T-helper 2 cell treated with Interferon-gamma antibody and Interleukin-4, amounts not matched to agents 100 ng/mL and 5 ng/mL, for 36 hours (primary cell): ENCODE measurements around the gene GALNT2. TPM values are rescaled to one million over a fixed set of nuclear protein-coding genes. Genes with fewer than 3 reads are reported as not detected.

Source experiments
- intact Hi-C: fragments of 100-400 bp; cut with micrococcal nuclease; formaldehyde crosslinking; loops from one replicate; pipeline ENCODE4 v1.15.1; 2023
- total RNA-seq: library from RNA; stranded (reverse); gene quantifications from 2 replicates; pipeline ENCODE4 v1.2.3, GENCODE V29; 2022

Gene GALNT2
- total RNA-seq, 1 donor from 2014 or later, result 26.6 TPM

GRCh38 chr1:230270559-230271281 is 203.7 kb downstream of the GALNT2 start:
- intact Hi-C loops, result no loop called here

GRCh38 chr1:230271300-230272035 is 204.4 kb downstream of the GALNT2 start:
- intact Hi-C loops, result no loop called here

GRCh38 chr1:230272557-230272956 is 205.5 kb downstream of the GALNT2 start:
- intact Hi-C loops, result no loop called here

GRCh38 chr1:230273141-230273710 is 206.2 kb downstream of the GALNT2 start:
- intact Hi-C loops, result no loop called here

- intact Hi-C loops, result no loop called here
These were observed 207.2 kb downstream of the GALNT2 start for GRCh38 chr1:230274254-230274653.

GRCh38 chr1:230276401-230276800 is 209.4 kb downstream of the GALNT2 start:
- intact Hi-C loops, result no loop called here

- intact Hi-C loops, result no loop called here
These were observed 210.4 kb downstream of the GALNT2 start for GRCh38 chr1:230277201-230278025.

- intact Hi-C loops, result no loop called here
These were observed 211.3 kb downstream of the GALNT2 start for GRCh38 chr1:230278376-230278775.

GRCh38 chr1:230278871-230279582 is 212.0 kb downstream of the GALNT2 start:
- intact Hi-C loops, result no loop called here

GRCh38 chr1:230279583-230279945 is 212.5 kb downstream of the GALNT2 start:
- intact Hi-C loops, result no loop called here

- intact Hi-C loops, result no loop called here
These were observed 213.2 kb downstream of the GALNT2 start for GRCh38 chr1:230280054-230280795.

- intact Hi-C loops, result no loop called here
These were observed 213.9 kb downstream of the GALNT2 start for GRCh38 chr1:230280906-230281413.

GRCh38 chr1:230281556-230281955 is 214.5 kb downstream of the GALNT2 start:
- intact Hi-C loops, result no loop called here

- intact Hi-C loops, result no loop called here
These were observed 215.1 kb downstream of the GALNT2 start for GRCh38 chr1:230282157-230282556.

GRCh38 chr1:230283678-230284077 is 216.6 kb downstream of the GALNT2 start:
- intact Hi-C loops, result no loop called here

GRCh38 chr1:230284891-230285290 is 217.9 kb downstream of the GALNT2 start:
- intact Hi-C loops, result no loop called here

- intact Hi-C loops, result no loop called here
These were observed 218.3 kb downstream of the GALNT2 start for GRCh38 chr1:230285351-230285750.

- intact Hi-C loops, result no loop called here
These were observed 219.3 kb downstream of the GALNT2 start for GRCh38 chr1:230286166-230286889.

- intact Hi-C loops, result no loop called here
These were observed 219.8 kb downstream of the GALNT2 start for GRCh38 chr1:230286890-230287269.
